PC-3 (cell line): ENCODE data around the gene SSMEM1.

Experiments
- EZH2phosphoT487 ChIP-seq: fragments of 300-600 bp; sonication (generic); IDR thresholded peaks from 2 replicates; pipeline ENCODE4 v1.6.1; 2018; ENCODE audit warnings: mild to moderate bottlenecking, antibody characterized with exemption, low read length, borderline replicate concordance
- TF ChIP-seq, protein P1 (sequence below): fragments of 300-600 bp; sonication (generic); conservative IDR thresholded peaks from 2 replicates; pipeline ENCODE4 v1.5.1; 2017; ENCODE audit warnings: antibody characterized with exemption, low read depth, mild to moderate bottlenecking, low read length

DNA sequence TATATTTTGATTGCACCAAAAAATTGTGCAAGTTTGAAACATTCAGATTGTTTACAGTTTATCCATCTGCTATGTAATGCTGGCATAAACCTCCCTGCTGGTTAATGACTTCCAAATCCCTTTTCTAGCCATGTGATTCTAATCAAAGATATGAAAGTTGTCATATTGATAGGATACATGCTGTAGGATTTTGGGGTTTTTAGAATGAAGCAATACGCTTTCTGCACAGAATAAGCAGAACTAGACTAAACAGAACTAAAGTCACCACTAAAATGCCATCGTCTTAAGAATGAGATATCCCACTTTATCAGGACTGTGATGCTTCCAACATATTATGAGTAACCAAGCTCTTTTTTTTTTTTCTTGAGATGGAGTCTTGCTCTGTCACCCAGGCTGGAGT lies 856 bp downstream of the SSMEM1 start:
- TF ChIP-seq EZH2phosphoT487 = no peak
- TF ChIP-seq, protein P1, sequence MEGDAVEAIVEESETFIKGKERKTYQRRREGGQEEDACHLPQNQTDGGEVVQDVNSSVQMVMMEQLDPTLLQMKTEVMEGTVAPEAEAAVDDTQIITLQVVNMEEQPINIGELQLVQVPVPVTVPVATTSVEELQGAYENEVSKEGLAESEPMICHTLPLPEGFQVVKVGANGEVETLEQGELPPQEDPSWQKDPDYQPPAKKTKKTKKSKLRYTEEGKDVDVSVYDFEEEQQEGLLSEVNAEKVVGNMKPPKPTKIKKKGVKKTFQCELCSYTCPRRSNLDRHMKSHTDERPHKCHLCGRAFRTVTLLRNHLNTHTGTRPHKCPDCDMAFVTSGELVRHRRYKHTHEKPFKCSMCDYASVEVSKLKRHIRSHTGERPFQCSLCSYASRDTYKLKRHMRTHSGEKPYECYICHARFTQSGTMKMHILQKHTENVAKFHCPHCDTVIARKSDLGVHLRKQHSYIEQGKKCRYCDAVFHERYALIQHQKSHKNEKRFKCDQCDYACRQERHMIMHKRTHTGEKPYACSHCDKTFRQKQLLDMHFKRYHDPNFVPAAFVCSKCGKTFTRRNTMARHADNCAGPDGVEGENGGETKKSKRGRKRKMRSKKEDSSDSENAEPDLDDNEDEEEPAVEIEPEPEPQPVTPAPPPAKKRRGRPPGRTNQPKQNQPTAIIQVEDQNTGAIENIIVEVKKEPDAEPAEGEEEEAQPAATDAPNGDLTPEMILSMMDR = no peak
